HL-60 (cell line): ENCODE data around the gene SEBOX.
A peak's percentile ranks its signal among the peaks of the same experiment; 100 is the strongest.

Source experiments
- DNase-seq, 2 experiments: peaks; one replicate each; pipeline ENCODE4 v3.0.0-alpha.2; 2010 to 2020; ENCODE audit warnings: low read depth in 1 of 2, low spot score in 1 of 2
- H3K27ac ChIP-seq: fragments of 250-450 bp; sonication (Bioruptor Pico); replicated peaks from 2 replicates; pipeline ENCODE4 v1.5.1; 2020; ENCODE audit warnings: mild to moderate bottlenecking, moderate library complexity
- H3K27me3 ChIP-seq: fragments of 250-450 bp; sonication (Bioruptor Pico); 2 replicates; pipeline ENCODE4 v1.5.1; 2021; ENCODE audit warnings: mild to moderate bottlenecking, moderate library complexity; ENCODE audit not compliant: insufficient read depth, poor library complexity, severe bottlenecking
- H3K4me3 ChIP-seq: replicated peaks from 2 replicates; pipeline ENCODE4 v1.5.1; 2011; ENCODE audit warnings: mild to moderate bottlenecking, control low read depth, low read length; ENCODE audit not compliant: insufficient read depth
- GABPA ChIP-seq: IDR thresholded peaks from 2 replicates; pipeline ENCODE4 v1.6.1; 2012; ENCODE audit warnings: low read depth
- POLR2AphosphoS5 ChIP-seq: IDR thresholded peaks from 2 replicates; pipeline ENCODE4 v1.6.1; 2012; ENCODE audit warnings: low read depth
- SPI1 ChIP-seq: IDR thresholded peaks from 2 replicates; pipeline ENCODE4 v1.6.1; 2012; ENCODE audit warnings: low read depth, mild to moderate bottlenecking, borderline replicate concordance
- TF ChIP-seq, protein P1 (sequence below): IDR thresholded peaks from one replicate; pipeline ENCODE4 v1.5.1; 2011; ENCODE audit warnings: low read length, control low read depth, inconsistent platforms; ENCODE audit not compliant: insufficient read depth
- TF ChIP-seq, protein P2 (sequence below): IDR thresholded peaks from 2 replicates; pipeline ENCODE4 v1.6.1; 2012; ENCODE audit warnings: low read depth; ENCODE audit not compliant: insufficient replicate concordance

The SEBOX gene

DNA sequence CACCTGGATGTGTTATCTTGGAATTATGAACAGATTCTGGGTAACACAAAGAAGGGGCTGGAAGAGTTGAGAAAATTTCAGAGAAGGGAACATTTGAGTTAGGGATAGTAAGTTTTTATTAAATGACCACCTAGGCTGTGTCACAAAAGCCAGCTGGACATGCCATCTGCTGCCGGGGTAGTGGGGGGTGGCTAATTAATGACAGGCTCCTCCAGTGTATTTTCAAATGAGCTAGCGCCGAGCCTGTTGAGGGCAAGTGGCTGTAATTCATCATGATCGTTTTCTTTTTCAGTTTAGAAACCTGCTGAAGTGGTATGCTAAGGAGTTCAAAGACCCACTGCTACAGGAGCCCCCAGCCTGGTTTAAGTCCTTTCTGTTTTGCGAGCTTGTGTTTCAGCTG lies 39.8 kb downstream of the SEBOX start:
- no peak overlapping the region for H3K27ac ChIP-seq
- no peak overlapping the region for H3K4me3 ChIP-seq
- no peak for DNase-seq

DNA sequence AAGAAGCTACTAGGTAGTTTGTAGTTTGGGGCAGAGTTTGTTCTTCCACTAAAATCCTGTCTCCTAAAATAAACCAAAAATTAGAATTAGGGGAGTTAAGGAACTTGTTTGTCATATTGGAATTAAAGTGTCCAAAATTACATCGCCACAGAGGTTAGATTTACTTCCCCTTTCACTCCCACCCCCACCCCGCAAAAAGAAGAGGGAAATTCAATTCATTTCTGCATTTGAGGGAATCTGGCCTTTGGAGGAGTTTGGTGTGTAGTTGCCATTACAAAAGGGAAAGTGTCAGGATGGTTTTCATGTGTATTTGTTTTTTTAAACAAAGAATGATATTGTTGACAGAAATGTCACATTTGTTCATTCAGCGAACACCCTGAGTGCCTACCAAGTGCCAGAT lies 40.2 kb downstream of the SEBOX start:
- DNase-seq, result no peak
- H3K4me3 ChIP-seq, result no peak overlapping the region
- H3K27ac ChIP-seq, result peak overlapping the region; percentile 22; the same call in 1 of the 2 replicates

More for the DNA sequence above, 39.8 kb downstream of the SEBOX start:
- no peaks in the 10 kb centered on the region for H3K27me3 ChIP-seq
- no peak for TF ChIP-seq GABPA
- TF ChIP-seq SPI1, result no peak
- TF ChIP-seq, protein P1, sequence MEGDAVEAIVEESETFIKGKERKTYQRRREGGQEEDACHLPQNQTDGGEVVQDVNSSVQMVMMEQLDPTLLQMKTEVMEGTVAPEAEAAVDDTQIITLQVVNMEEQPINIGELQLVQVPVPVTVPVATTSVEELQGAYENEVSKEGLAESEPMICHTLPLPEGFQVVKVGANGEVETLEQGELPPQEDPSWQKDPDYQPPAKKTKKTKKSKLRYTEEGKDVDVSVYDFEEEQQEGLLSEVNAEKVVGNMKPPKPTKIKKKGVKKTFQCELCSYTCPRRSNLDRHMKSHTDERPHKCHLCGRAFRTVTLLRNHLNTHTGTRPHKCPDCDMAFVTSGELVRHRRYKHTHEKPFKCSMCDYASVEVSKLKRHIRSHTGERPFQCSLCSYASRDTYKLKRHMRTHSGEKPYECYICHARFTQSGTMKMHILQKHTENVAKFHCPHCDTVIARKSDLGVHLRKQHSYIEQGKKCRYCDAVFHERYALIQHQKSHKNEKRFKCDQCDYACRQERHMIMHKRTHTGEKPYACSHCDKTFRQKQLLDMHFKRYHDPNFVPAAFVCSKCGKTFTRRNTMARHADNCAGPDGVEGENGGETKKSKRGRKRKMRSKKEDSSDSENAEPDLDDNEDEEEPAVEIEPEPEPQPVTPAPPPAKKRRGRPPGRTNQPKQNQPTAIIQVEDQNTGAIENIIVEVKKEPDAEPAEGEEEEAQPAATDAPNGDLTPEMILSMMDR, result no peak
- TF ChIP-seq POLR2AphosphoS5, result no peak
- TF ChIP-seq, protein P2, sequence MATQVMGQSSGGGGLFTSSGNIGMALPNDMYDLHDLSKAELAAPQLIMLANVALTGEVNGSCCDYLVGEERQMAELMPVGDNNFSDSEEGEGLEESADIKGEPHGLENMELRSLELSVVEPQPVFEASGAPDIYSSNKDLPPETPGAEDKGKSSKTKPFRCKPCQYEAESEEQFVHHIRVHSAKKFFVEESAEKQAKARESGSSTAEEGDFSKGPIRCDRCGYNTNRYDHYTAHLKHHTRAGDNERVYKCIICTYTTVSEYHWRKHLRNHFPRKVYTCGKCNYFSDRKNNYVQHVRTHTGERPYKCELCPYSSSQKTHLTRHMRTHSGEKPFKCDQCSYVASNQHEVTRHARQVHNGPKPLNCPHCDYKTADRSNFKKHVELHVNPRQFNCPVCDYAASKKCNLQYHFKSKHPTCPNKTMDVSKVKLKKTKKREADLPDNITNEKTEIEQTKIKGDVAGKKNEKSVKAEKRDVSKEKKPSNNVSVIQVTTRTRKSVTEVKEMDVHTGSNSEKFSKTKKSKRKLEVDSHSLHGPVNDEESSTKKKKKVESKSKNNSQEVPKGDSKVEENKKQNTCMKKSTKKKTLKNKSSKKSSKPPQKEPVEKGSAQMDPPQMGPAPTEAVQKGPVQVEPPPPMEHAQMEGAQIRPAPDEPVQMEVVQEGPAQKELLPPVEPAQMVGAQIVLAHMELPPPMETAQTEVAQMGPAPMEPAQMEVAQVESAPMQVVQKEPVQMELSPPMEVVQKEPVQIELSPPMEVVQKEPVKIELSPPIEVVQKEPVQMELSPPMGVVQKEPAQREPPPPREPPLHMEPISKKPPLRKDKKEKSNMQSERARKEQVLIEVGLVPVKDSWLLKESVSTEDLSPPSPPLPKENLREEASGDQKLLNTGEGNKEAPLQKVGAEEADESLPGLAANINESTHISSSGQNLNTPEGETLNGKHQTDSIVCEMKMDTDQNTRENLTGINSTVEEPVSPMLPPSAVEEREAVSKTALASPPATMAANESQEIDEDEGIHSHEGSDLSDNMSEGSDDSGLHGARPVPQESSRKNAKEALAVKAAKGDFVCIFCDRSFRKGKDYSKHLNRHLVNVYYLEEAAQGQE, result no peak

DNA sequence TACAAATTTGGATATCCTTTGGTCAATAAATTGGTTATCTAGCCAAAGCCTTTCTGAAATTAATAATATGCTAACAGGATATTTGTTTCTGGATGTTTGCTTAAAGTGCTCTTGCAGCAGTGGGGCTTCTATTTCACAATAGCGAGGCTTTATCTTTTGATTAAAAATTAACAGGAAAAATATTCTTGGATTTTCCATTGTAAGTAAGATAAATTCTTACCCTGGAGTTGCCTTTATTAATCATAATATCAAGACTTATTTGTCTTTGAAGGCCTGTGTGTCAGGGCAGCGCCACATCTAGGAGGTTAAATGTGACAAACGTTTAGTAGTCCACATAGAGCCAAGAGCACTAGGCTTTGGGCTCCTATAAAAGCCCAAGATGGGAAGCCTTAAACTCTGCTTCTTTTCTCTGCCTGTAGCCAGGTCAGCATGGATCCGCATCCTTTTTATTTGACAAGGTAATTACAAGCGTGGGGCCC lies 40.7 kb downstream of the SEBOX start:
- TF ChIP-seq, protein P1, result no peak
- TF ChIP-seq, protein P2, result no peak
- no peak for TF ChIP-seq POLR2AphosphoS5
- no peak for TF ChIP-seq GABPA
- no peak for TF ChIP-seq SPI1
- Histone ChIP-seq H3K4me3 (no peak overlapping the region), H3K27me3 (no peaks in the 10 kb centered on the region), H3K27ac (peak overlapping the region; percentile 22; the same call in 1 of the 2 replicates)
- DNase-seq, result no peak

More for the DNA sequence above, 40.2 kb downstream of the SEBOX start:
- H3K27me3 ChIP-seq, result no peaks in the 10 kb centered on the region
- TF ChIP-seq POLR2AphosphoS5, result no peak
- no peak for TF ChIP-seq GABPA
- TF ChIP-seq, protein P1, result no peak
- TF ChIP-seq, protein P2, result no peak
- no peak for TF ChIP-seq SPI1
